Left lung (tissue), 10 donors: ENCODE data around the gene YY1. TPM values are rescaled to one million over a fixed set of nuclear protein-coding genes. Genes with fewer than 3 reads are reported as not detected.
"Not testable (repeated sequence)": the region's sequence is repeated elsewhere in the genome, so short reads cannot be mapped to it uniquely, and the experiment has no call there.

Experiments
- ATAC-seq: fragments of 200-7000 bp; cut with Tn5 transposase; one replicate; pipeline ENCODE4 v1.9.1; 2020; ENCODE audit warnings: moderate library complexity
- DNase-seq, 4 donors: peaks; one replicate each; pipeline ENCODE4 v3.0.0-alpha.2; 2013 to 2020
- H3K27ac ChIP-seq, 2 donors: fragments of 200-600 bp; sonication (generic) in 1 of 2; one replicate each; pipeline versions ENCODE4 v1.5.0 to v1.8.0; 2020 to 2021
- H3K27me3 ChIP-seq, 2 donors: fragments of 200-600 bp; sonication (generic) in 1 of 2; one replicate each; pipeline versions ENCODE4 v1.5.0 to v1.8.0; 2020 to 2021
- H3K36me3 ChIP-seq, 2 donors: fragments of 200-600 bp; sonication (generic) in 1 of 2; one replicate each; pipeline versions ENCODE4 v1.5.0 to v1.8.0; 2020 to 2021
- H3K4me1 ChIP-seq, 2 donors: fragments of 200-600 bp; one replicate each; pipeline ENCODE4 v1.8.0; 2021
- H3K4me3 ChIP-seq, 2 donors: fragments of 200-600 bp; sonication (generic) in 1 of 2; one replicate each; pipeline versions ENCODE4 v1.5.0 to v1.8.0; 2020 to 2021; ENCODE audit warnings: mild to moderate bottlenecking in 1 of 2
- H3K9me3 ChIP-seq, 2 donors: fragments of 200-600 bp; sonication (generic) in 1 of 2; one replicate each; pipeline versions ENCODE4 v1.5.0 to v1.8.0; 2020 to 2021
- intact Hi-C, 2 donors: fragments of 100-400 bp; cut with DNase I; formaldehyde crosslinking; loops; one replicate each; pipeline versions ENCODE4 v1.11.2 to v1.14.2; 2022
- polyA plus RNA-seq, 6 donors: library from polyadenylated mRNA; unstranded; fragments of 120-200 nt; gene quantifications; one replicate each; pipeline ENCODE4 v1.2.1, GENCODE V29; 2013; ENCODE audit not compliant: insufficient read length in 6 of 6
- total RNA-seq, 2 donors: library from RNA; stranded (reverse); fragmentation: NEBNext Ultra II Directional; extraction: Animal tissue kit (Norgen Biotek cat#: 25700); gene quantifications; one replicate each; pipeline ENCODE4 v1.2.1, GENCODE V29; 2021
- TF ChIP-seq, protein P1 (sequence below), 2 donors: fragments of 200-600 bp; sonication (generic) in 1 of 2; IDR thresholded peaks; one replicate each; pipeline versions ENCODE4 v1.5.0 to v1.8.0; 2021; ENCODE audit warnings: antibody characterized with exemption in 2 of 2
- donor health status: DM: no; HTN: yes; CAD: no.
- donor health status: DM: no; HTN: no; CAD: no.

Gene YY1
- total and polyA plus RNA-seq, 8 donors = 57.4 to 129 (median 119) TPM

DNA sequence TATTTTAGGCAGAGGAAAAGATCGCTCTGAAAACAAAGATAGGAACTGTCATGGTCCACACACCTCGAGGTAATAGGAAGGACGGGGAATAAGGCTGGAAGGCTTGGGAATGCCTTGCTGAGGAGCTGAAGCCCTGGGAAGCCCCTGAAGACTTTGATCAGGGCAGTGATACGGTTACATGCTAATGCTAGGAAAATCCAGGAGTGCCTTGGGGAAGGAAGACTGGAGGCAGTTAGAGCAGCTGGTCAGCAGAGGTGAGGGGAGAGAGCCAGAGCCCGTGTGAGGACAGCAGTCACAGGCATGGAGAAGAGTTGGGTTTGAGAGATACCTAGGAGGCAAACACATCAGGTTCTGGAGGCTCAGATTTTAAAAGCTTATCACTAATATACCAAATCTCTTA lies 8.6 kb upstream of the YY1 start:
- ATAC-seq = no peak

DNA sequence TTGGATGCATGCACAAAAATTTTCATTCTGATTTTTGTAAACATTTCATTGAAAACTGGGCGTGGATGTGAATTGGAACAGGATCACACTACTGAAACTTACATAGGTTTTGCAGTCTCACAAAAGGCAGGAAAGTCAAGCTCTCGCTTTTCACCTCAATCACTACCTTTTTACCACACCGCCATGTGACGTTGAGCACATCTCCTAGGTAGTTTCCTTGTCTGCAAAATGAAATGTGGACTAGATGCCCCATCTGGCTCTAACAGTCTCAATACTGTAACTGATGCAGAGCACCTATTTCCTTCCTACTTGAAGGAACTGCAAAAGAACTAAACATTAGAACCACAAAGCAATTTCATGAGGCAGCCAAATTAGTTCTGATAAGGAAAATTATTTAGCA lies 4.4 kb upstream of the YY1 start:
- peaks cover 0 to 9% of the 10 kb centered on the region in 2 donors for H3K36me3 ChIP-seq
- intact Hi-C loops = no loop called here
- ATAC-seq (no peak), DNase-seq (no peak)
- no peak overlapping the region for H3K4me3 ChIP-seq
- H3K27me3 ChIP-seq = no peaks in the 10 kb centered on the region
- H3K9me3 ChIP-seq = no peaks in the 10 kb centered on the region
- H3K4me1 ChIP-seq = peaks cover 9 to 27% of the 10 kb centered on the region in 2 donors
- H3K27ac ChIP-seq = no peak overlapping the region
- TF ChIP-seq, protein P1, sequence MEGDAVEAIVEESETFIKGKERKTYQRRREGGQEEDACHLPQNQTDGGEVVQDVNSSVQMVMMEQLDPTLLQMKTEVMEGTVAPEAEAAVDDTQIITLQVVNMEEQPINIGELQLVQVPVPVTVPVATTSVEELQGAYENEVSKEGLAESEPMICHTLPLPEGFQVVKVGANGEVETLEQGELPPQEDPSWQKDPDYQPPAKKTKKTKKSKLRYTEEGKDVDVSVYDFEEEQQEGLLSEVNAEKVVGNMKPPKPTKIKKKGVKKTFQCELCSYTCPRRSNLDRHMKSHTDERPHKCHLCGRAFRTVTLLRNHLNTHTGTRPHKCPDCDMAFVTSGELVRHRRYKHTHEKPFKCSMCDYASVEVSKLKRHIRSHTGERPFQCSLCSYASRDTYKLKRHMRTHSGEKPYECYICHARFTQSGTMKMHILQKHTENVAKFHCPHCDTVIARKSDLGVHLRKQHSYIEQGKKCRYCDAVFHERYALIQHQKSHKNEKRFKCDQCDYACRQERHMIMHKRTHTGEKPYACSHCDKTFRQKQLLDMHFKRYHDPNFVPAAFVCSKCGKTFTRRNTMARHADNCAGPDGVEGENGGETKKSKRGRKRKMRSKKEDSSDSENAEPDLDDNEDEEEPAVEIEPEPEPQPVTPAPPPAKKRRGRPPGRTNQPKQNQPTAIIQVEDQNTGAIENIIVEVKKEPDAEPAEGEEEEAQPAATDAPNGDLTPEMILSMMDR (IDR thresholded peaks at IDR 0.05) = no peak

More for the DNA sequence above, 8.6 kb upstream of the YY1 start:
- H3K4me3 ChIP-seq = no peak overlapping the region
- no peaks in the 10 kb centered on the region for H3K27me3 ChIP-seq
- TF ChIP-seq, protein P1 (IDR thresholded peaks at IDR 0.05) = no peak
- intact Hi-C loops = no loop called here
- H3K4me1 ChIP-seq = peaks cover 0 to 4% of the 10 kb centered on the region in 2 donors
- DNase-seq = no peak
- H3K9me3 ChIP-seq = no peaks in the 10 kb centered on the region
- H3K36me3 ChIP-seq = peaks cover 0 to 9% of the 10 kb centered on the region in 2 donors
- no peak overlapping the region for H3K27ac ChIP-seq

DNA sequence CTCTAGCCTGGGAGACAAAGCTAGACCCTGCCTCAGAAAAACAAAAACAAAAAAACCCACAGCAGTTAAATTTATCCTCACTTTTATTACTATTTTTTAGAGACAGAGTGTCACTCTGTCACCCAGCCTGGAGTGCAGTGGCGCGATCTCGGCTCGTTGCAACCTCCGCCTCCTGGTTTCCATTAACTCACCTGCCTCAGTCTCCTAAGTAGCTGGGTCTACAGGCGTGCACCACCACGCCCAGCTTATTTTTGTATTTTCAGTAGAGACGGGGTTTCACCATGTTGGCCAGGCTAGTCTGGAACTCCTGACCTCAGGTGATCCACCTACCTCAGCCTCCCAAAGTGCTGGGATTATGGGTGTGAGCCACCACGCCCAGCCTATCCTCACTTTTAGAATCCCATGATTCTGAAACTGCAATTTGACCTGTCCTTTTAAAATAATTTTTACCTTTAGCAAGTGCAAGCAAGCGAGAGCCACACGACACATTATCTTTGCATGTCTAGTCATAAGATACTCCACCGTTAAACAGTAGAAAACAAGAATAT lies 2.6 kb upstream of the YY1 start:
- H3K36me3 ChIP-seq, H3K27me3 ChIP-seq, DNase-seq, ATAC-seq, H3K9me3 ChIP-seq, intact Hi-C loops, H3K27ac ChIP-seq: not testable (repeated sequence)
- Histone ChIP-seq H3K4me3 (peak overlapping the region in 1 of 2 donors; percentile 100), H3K4me1 (peaks cover 12 to 33% of the 10 kb centered on the region in 2 donors)

DNA sequence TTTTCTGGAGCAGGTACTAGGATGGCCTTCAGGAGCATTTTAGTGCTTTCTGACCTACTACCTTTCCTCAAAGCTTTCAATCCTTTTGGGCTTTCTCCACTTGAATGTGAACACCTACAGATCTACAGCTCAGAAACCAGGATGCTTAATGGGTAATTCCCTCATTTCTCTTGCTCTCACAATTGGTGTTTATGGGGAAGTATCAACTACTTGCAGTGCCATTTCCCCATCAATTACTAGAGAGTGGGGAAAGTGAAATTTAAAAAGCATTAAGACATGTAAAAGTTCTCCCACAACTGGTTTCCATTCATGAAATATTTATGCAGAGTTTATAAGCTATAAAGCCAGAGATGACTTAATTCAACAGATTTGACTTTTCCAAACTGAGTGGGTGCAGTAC lies 2.1 kb upstream of the YY1 start:
- ATAC-seq = no peak
- Histone ChIP-seq H3K27me3 (no peaks in the 10 kb centered on the region), H3K9me3 (no peaks in the 10 kb centered on the region), H3K4me3 (peak overlapping the region; percentile 84 to 100), H3K36me3 (peaks cover 0 to 4% of the 10 kb centered on the region in 2 donors), H3K4me1 (peaks cover 16 to 38% of the 10 kb centered on the region in 2 donors), H3K27ac (no peak overlapping the region)
- DNase-seq = no peak
- intact Hi-C loops = no loop called here
- TF ChIP-seq, protein P1 (IDR thresholded peaks at IDR 0.05) = no peak

DNA sequence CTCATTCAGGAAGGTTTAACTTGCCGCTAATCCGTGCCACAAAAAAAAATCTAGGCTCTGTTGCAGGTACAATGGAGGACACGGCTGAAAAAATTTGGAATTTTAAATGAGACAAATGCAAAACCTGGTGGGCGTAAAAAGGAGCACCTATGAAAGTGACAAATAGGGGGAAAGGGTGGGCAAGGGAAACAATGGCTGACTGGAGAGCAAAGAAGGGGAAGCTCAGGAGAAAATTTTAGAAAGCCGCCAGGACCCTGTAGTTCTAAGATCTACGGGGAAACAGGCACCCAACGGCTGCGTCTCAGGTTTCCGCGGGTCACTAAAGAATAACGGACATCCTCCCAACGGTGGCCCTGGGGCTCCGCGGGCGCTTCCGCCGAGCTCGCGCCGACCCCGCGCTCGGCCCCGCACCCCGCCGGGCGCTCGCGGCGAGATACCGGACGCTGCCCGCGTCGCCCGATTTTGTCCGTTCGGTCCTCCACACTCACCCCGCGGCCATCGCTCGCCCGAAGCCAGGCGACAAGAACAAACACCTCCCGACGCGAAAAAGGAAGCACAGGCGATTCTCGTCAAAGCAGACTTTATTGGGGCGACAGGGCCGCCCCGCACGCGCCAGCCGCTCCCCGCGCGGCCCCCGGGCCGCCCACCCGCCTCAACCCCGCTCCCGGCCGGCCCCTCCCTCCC lies 1.1 kb upstream of the YY1 start:
- Histone ChIP-seq H3K36me3 (no peaks in the 10 kb centered on the region), H3K4me1 (peaks cover 18 to 48% of the 10 kb centered on the region in 2 donors), H3K27me3 (no peaks in the 10 kb centered on the region), H3K27ac (peak overlapping the region; percentile 98), H3K4me3 (peak overlapping the region; percentile 84 to 100), H3K9me3 (no peaks in the 10 kb centered on the region)
- TF ChIP-seq, protein P1 (IDR thresholded peaks at IDR 0.05) = no peak
- DNase-seq = peak; percentile 46 to 86 (median 62)
- intact Hi-C loops = no loop called here
- ATAC-seq = peak; percentile 13
